ENCODE data around the gene CD300LB.
"Not testable (repeated sequence)": the region's sequence is repeated elsewhere in the genome, so short reads cannot be mapped to it uniquely, and the experiment has no call there.

Gene CD300LB

GRCh38 chr17:74531231-74531761 lies at the start of gene CD300LB:
TSS of gene CD300LB (minus strand) at chr17:74531475. CDS start at chr17:74531350, 125 bp downstream.
- no peak for DNase-seq (ENCODE audit: low spot score)

- no peak for DNase-seq (ENCODE audit: low spot score)
Observed at GRCh38 chr17:74579900-74580299, 48.6 kb upstream of the CD300LB start.

- no peak for DNase-seq (ENCODE audit: low spot score)
Observed at GRCh38 chr17:74578979-74579378, 47.7 kb upstream of the CD300LB start.

- DNase-seq (ENCODE audit: low spot score) = no peak
Observed at GRCh38 chr17:74574489-74575142, 43.3 kb upstream of the CD300LB start.

- not testable (repeated sequence) for DNase-seq (ENCODE audit: low spot score)
Observed at GRCh38 chr17:74573635-74574034, 42.4 kb upstream of the CD300LB start.

GRCh38 chr17:74573169-74573568 lies 41.9 kb upstream of the CD300LB start:
- no peak for DNase-seq (ENCODE audit: low spot score)

- DNase-seq (ENCODE audit: low spot score) = no peak
Observed at GRCh38 chr17:74571621-74572270, 40.5 kb upstream of the CD300LB start.

GRCh38 chr17:74569020-74570003 lies 38.0 kb upstream of the CD300LB start:
- no peak for DNase-seq (ENCODE audit: low spot score)

GRCh38 chr17:74568106-74568873 lies 37.0 kb upstream of the CD300LB start:
- no peak for DNase-seq (ENCODE audit: low spot score)

- no peak for DNase-seq (ENCODE audit: low spot score)
Observed at GRCh38 chr17:74567397-74567796, 36.1 kb upstream of the CD300LB start, which contains the start of gene CD300H. TSS of gene CD300H (minus strand) at chr17:74567509.

- DNase-seq (ENCODE audit: low spot score) = peak; percentile 68
Observed at GRCh38 chr17:74566132-74566753, 35.0 kb upstream of the CD300LB start.

- DNase-seq (ENCODE audit: low spot score) = no peak
Observed at GRCh38 chr17:74565126-74565525, 33.9 kb upstream of the CD300LB start.

- DNase-seq (ENCODE audit: low spot score) = no peak
Observed at GRCh38 chr17:74563358-74563757, 32.1 kb upstream of the CD300LB start.

GRCh38 chr17:74561586-74561985 lies 30.3 kb upstream of the CD300LB start:
- no peak for DNase-seq (ENCODE audit: low spot score)

- no peak for DNase-seq (ENCODE audit: low spot score)
Observed at GRCh38 chr17:74558882-74559519, 27.7 kb upstream of the CD300LB start.

- not testable (repeated sequence) for DNase-seq (ENCODE audit: low spot score)
Observed at GRCh38 chr17:74558402-74558801, 27.1 kb upstream of the CD300LB start.

GRCh38 chr17:74555427-74555940 lies 24.2 kb upstream of the CD300LB start:
- no peak for DNase-seq (ENCODE audit: low spot score)

- no peak for DNase-seq (ENCODE audit: low spot score)
Observed at GRCh38 chr17:74554909-74555308, 23.6 kb upstream of the CD300LB start.

- no peak for DNase-seq (ENCODE audit: low spot score)
Observed at GRCh38 chr17:74552037-74552436, 20.8 kb upstream of the CD300LB start.

- DNase-seq (ENCODE audit: low spot score) = no peak
Observed at GRCh38 chr17:74550602-74551001, 19.3 kb upstream of the CD300LB start.

Measured in HuH-7 (cell line).